GM12892 (cell line): Measurements from ENCODE around the gene CIBAR2.

Experiments
- POLR2A ChIP-seq: IDR thresholded peaks from 2 replicates; pipeline ENCODE4 v1.6.1; 2011; ENCODE audit warnings: low read depth, low read length, control low read depth
- POLR2AphosphoS5 ChIP-seq: IDR thresholded peaks from 2 replicates; pipeline ENCODE4 v1.6.1; 2011; ENCODE audit warnings: low read depth, low read length, control low read depth
- TAF1 ChIP-seq: IDR thresholded peaks from 2 replicates; pipeline ENCODE4 v1.6.1; 2011; ENCODE audit warnings: low read depth, mild to moderate bottlenecking, control low read depth, low read length, borderline replicate concordance

- no peak for TF ChIP-seq POLR2A
- no peak for TF ChIP-seq POLR2AphosphoS5
- no peak for TF ChIP-seq TAF1
Observed at GRCh38 chr16:85103114-85104079, 8.9 kb downstream of the CIBAR2 start.
